Activated CD4-positive, alpha-beta memory T cell treated with anti-CD3 and anti-CD28 coated beads, Interleukin-2, amount 10 ng/mL, durations not matched to agents 7 days and 5 days (primary cell): ENCODE results near the gene LMAN1. TPM values are rescaled to one million over a fixed set of nuclear protein-coding genes. Genes with fewer than 3 reads are reported as not detected.

Source experiments
- CTCF ChIA-PET: fragments of 350-600 bp; sonication (Branson Sonifier 250); formaldehyde crosslinking; loops from one replicate; lab custom pipeline; 2021; ENCODE audit warnings: antibody characterized with exemption, inconsistent platforms; lab: Charles Lee
- POLR2A ChIA-PET: fragments of 350-600 bp; sonication (Branson Sonifier 250); formaldehyde crosslinking; loops from one replicate; lab custom pipeline; 2021; ENCODE audit warnings: antibody characterized with exemption; lab: Charles Lee
- DNase-seq: peaks from one replicate; pipeline ENCODE4 v3.0.0-alpha.2; 2020
- H3K27ac Mint-ChIP-seq: one replicate; pipeline ENCODE4 v1.8.0; 2021; ENCODE audit warnings: mild to moderate bottlenecking, mixed read lengths
- H3K27me3 Mint-ChIP-seq: one replicate; pipeline ENCODE4 v1.8.0; 2021; ENCODE audit warnings: mixed read lengths
- H3K36me3 Mint-ChIP-seq: one replicate; pipeline ENCODE4 v1.8.0; 2021; ENCODE audit warnings: low read depth, mixed read lengths
- H3K4me1 Mint-ChIP-seq: one replicate; pipeline ENCODE4 v1.8.0; 2021; ENCODE audit warnings: mixed read lengths
- H3K4me3 Mint-ChIP-seq: one replicate; pipeline ENCODE4 v1.8.0; 2021; ENCODE audit warnings: mild to moderate bottlenecking, mixed read lengths
- H3K9me3 Mint-ChIP-seq: one replicate; pipeline ENCODE4 v1.8.0; 2021; ENCODE audit warnings: mixed read lengths
- total RNA-seq, 2 experiments: library from RNA; stranded (reverse); gene quantifications; one replicate each; pipeline ENCODE4 v1.2.3, GENCODE V29; 2021

LMAN1 gene
- total RNA-seq, 2 experiments from 2014 or later: 102 to 104 TPM

GRCh38 chr18:59382383-59382782, 23.3 kb upstream of the LMAN1 start:
- Mint-ChIP-seq H3K27me3 (peaks cover 29% of the 10 kb centered on the region), H3K4me1 (no peaks in the 10 kb centered on the region), H3K4me3 (no peak overlapping the region), H3K27ac (no peak overlapping the region), H3K36me3 (no peaks in the 10 kb centered on the region), H3K9me3 (no peaks in the 10 kb centered on the region)
- DNase-seq: no peak
- ChIA-PET POLR2A (no interaction called here), CTCF (interaction anchor here (0.7 kb wide), 1 partner anchor 20 kb away, joined by 3 read pairs; no protein-coding TSS in a partner anchor)

- CTCF ChIA-PET: no interaction called here
- no peak for DNase-seq
- H3K4me1 Mint-ChIP-seq: no peaks in the 10 kb centered on the region
- no peaks in the 10 kb centered on the region for H3K36me3 Mint-ChIP-seq
- H3K9me3 Mint-ChIP-seq: no peaks in the 10 kb centered on the region
- POLR2A ChIA-PET: no interaction called here
- H3K27me3 Mint-ChIP-seq: peaks cover 29% of the 10 kb centered on the region
- no peak overlapping the region for H3K4me3 Mint-ChIP-seq
- no peak overlapping the region for H3K27ac Mint-ChIP-seq
Measured at GRCh38 chr18:59381949-59382348, 22.9 kb upstream of the LMAN1 start.

GRCh38 chr18:59380706-59381105, 21.6 kb upstream of the LMAN1 start:
- POLR2A ChIA-PET: no interaction called here
- CTCF ChIA-PET: interaction anchor here (0.7 kb wide), 1 partner anchor 66 kb away, joined by 3 read pairs; no protein-coding TSS in a partner anchor
- DNase-seq: no peak
- H3K36me3 Mint-ChIP-seq: no peaks in the 10 kb centered on the region
- H3K27me3 Mint-ChIP-seq: peaks cover 29% of the 10 kb centered on the region
- H3K27ac Mint-ChIP-seq: no peak overlapping the region
- no peaks in the 10 kb centered on the region for H3K4me1 Mint-ChIP-seq
- H3K4me3 Mint-ChIP-seq: no peak overlapping the region
- H3K9me3 Mint-ChIP-seq: no peaks in the 10 kb centered on the region

- ChIA-PET CTCF (no interaction called here), POLR2A (no interaction called here)
- no peak overlapping the region for H3K27ac Mint-ChIP-seq
- no peak overlapping the region for H3K4me3 Mint-ChIP-seq
- H3K9me3 Mint-ChIP-seq: no peaks in the 10 kb centered on the region
- no peaks in the 10 kb centered on the region for H3K36me3 Mint-ChIP-seq
- H3K4me1 Mint-ChIP-seq: no peaks in the 10 kb centered on the region
- DNase-seq: no peak
- peaks cover 25% of the 10 kb centered on the region for H3K27me3 Mint-ChIP-seq
Measured at GRCh38 chr18:59379772-59380522, 20.9 kb upstream of the LMAN1 start.

- H3K4me1 Mint-ChIP-seq: peaks cover 2% of the 10 kb centered on the region
- H3K27me3 Mint-ChIP-seq: peaks cover 29% of the 10 kb centered on the region
- no peaks in the 10 kb centered on the region for H3K36me3 Mint-ChIP-seq
- no peak overlapping the region for H3K4me3 Mint-ChIP-seq
- ChIA-PET CTCF (no interaction called here), POLR2A (interaction anchor here (0.9 kb wide), 1 partner anchor 25 kb away, joined by 3 read pairs; no protein-coding TSS in a partner anchor)
- H3K9me3 Mint-ChIP-seq: no peaks in the 10 kb centered on the region
- no peak for DNase-seq
- H3K27ac Mint-ChIP-seq: no peak overlapping the region
Measured at GRCh38 chr18:59377613-59378337, 18.7 kb upstream of the LMAN1 start.

- CTCF ChIA-PET: interaction anchor here (1.0 kb wide), 1 partner anchor 67 kb away, joined by 3 read pairs; no protein-coding TSS in a partner anchor
Measured at GRCh38 chr18:59376351-59376935, 17.4 kb upstream of the LMAN1 start.

GRCh38 chr18:59374128-59374527, 15.1 kb upstream of the LMAN1 start:
- no peak for DNase-seq
- Mint-ChIP-seq H3K9me3 (no peaks in the 10 kb centered on the region), H3K27ac (no peak overlapping the region), H3K36me3 (no peaks in the 10 kb centered on the region), H3K27me3 (peaks cover 32% of the 10 kb centered on the region), H3K4me1 (peaks cover 2% of the 10 kb centered on the region), H3K4me3 (no peak overlapping the region)
- POLR2A ChIA-PET: no interaction called here
- CTCF ChIA-PET: no interaction called here

More at GRCh38 chr18:59376351-59376935, 17.4 kb upstream of the LMAN1 start:
- Mint-ChIP-seq H3K9me3 (no peaks in the 10 kb centered on the region), H3K27me3 (peaks cover 35% of the 10 kb centered on the region), H3K27ac (no peak overlapping the region), H3K4me1 (peaks cover 2% of the 10 kb centered on the region), H3K4me3 (no peak overlapping the region), H3K36me3 (no peaks in the 10 kb centered on the region)
- POLR2A ChIA-PET: no interaction called here
- no peak for DNase-seq

- Mint-ChIP-seq H3K27me3 (peaks cover 21% of the 10 kb centered on the region), H3K27ac (no peak overlapping the region), H3K4me1 (peaks cover 2% of the 10 kb centered on the region), H3K4me3 (no peak overlapping the region), H3K9me3 (no peaks in the 10 kb centered on the region), H3K36me3 (no peaks in the 10 kb centered on the region)
- POLR2A ChIA-PET: interaction anchor here (0.8 to 1.0 kb wide), 2 partner anchors 12 to 14 kb away, joined by 3 read pairs; partner anchors contain the start of gene LMAN1
- CTCF ChIA-PET: no interaction called here
- no peak for DNase-seq
Measured at GRCh38 chr18:59372975-59373374, 13.9 kb upstream of the LMAN1 start.

GRCh38 chr18:59360381-59360780, 1.3 kb upstream of the LMAN1 start:
- H3K4me1 Mint-ChIP-seq: peaks cover 30% of the 10 kb centered on the region
- ChIA-PET CTCF (interaction anchor here (3.5 kb wide), 1 partner anchor 42 kb away, joined by 10 read pairs; no protein-coding TSS in a partner anchor), POLR2A (interaction anchor here (1.9 kb wide), 1 partner anchor 42 kb away, joined by 7 read pairs; no protein-coding TSS in a partner anchor)
- no peaks in the 10 kb centered on the region for H3K27me3 Mint-ChIP-seq
- no peak for DNase-seq
- H3K9me3 Mint-ChIP-seq: no peaks in the 10 kb centered on the region
- peaks cover 14% of the 10 kb centered on the region for H3K36me3 Mint-ChIP-seq
- H3K27ac Mint-ChIP-seq: no peak overlapping the region
- peak overlapping the region; percentile 43 for H3K4me3 Mint-ChIP-seq

- ChIA-PET POLR2A (interaction anchor here (0.8 to 1.9 kb wide), 9 partner anchors 12 to 541 kb away, joined by 3 to 13 read pairs (median 3); no protein-coding TSS in a partner anchor), CTCF (interaction anchor here (1.2 to 3.5 kb wide), 2 partner anchors 43 to 51 kb away, joined by 4 to 10 read pairs; no protein-coding TSS in a partner anchor)
- Mint-ChIP-seq H3K4me3 (peak overlapping the region; percentile 93), H3K9me3 (no peaks in the 10 kb centered on the region), H3K4me1 (peaks cover 34% of the 10 kb centered on the region), H3K27ac (no peak overlapping the region), H3K27me3 (no peaks in the 10 kb centered on the region), H3K36me3 (peaks cover 22% of the 10 kb centered on the region)
- DNase-seq: no peak
Measured at GRCh38 chr18:59359576-59359952, 499 bp upstream of the LMAN1 start.

- peak overlapping the region; percentile 91 for H3K27ac Mint-ChIP-seq
- no peaks in the 10 kb centered on the region for H3K27me3 Mint-ChIP-seq
- peaks cover 36% of the 10 kb centered on the region for H3K4me1 Mint-ChIP-seq
- H3K9me3 Mint-ChIP-seq: no peaks in the 10 kb centered on the region
- POLR2A ChIA-PET: interaction anchor here (1.0 to 1.7 kb wide), 2 partner anchors 217 to 218 kb away, joined by 3 to 13 read pairs; no protein-coding TSS in a partner anchor
- peak overlapping the region; percentile 93 for H3K4me3 Mint-ChIP-seq
- H3K36me3 Mint-ChIP-seq: peaks cover 25% of the 10 kb centered on the region
- DNase-seq: no peak
- CTCF ChIA-PET: interaction anchor here (0.7 to 3.7 kb wide), 2 partner anchors 50 to 57 kb away, joined by 3 to 12 read pairs; no protein-coding TSS in a partner anchor
Measured at GRCh38 chr18:59358414-59358711, 702 bp downstream of the LMAN1 start.

- H3K4me3 Mint-ChIP-seq: peak overlapping the region; percentile 93
- CTCF ChIA-PET: interaction anchor here (0.7 to 6.5 kb wide), 3 partner anchors 45 to 57 kb away, joined by 3 to 31 read pairs (median 12); no protein-coding TSS in a partner anchor
- no peaks in the 10 kb centered on the region for H3K27me3 Mint-ChIP-seq
- no peak for DNase-seq
- H3K36me3 Mint-ChIP-seq: peaks cover 29% of the 10 kb centered on the region
- peaks cover 41% of the 10 kb centered on the region for H3K4me1 Mint-ChIP-seq
- H3K27ac Mint-ChIP-seq: peak overlapping the region; percentile 91
- H3K9me3 Mint-ChIP-seq: no peaks in the 10 kb centered on the region
- POLR2A ChIA-PET: interaction anchor here (1.0 kb wide), 1 partner anchor 217 kb away, joined by 3 read pairs; no protein-coding TSS in a partner anchor
Measured at GRCh38 chr18:59357928-59358327, 1.1 kb downstream of the LMAN1 start.
